Osteoblast (primary cell): ENCODE results near the gene RAB11A. TPM values are rescaled to one million over a fixed set of nuclear protein-coding genes. Genes with fewer than 3 reads are reported as not detected.

ENCODE experiments used
- DNase-seq: peaks from one replicate; pipeline ENCODE4 v3.0.0; 2011; ENCODE audit warnings: low spot score, mixed read lengths; ENCODE audit not compliant: insufficient read length; ENCODE audit errors: missing footprints
- H2AFZ ChIP-seq: 2 replicates; pipeline ENCODE4 v1.6.0; 2011; ENCODE audit warnings: mild to moderate bottlenecking, low read length
- H3K27ac ChIP-seq: 2 replicates; pipeline ENCODE4 v1.5.1; 2011; ENCODE audit warnings: mild to moderate bottlenecking, low read depth, low read length, moderate library complexity
- H3K27me3 ChIP-seq: 2 replicates; pipeline ENCODE4 v1.6.0; 2012; ENCODE audit warnings: mild to moderate bottlenecking, control low read depth, inconsistent platforms, low read length, moderate library complexity; ENCODE audit not compliant: insufficient read depth
- H3K36me3 ChIP-seq: 2 replicates; pipeline ENCODE4 v1.5.1; 2011; ENCODE audit warnings: mild to moderate bottlenecking, low read length, control low read depth, moderate library complexity; ENCODE audit not compliant: insufficient read depth
- H3K4me1 ChIP-seq: 2 replicates; pipeline ENCODE4 v1.5.1; 2011; ENCODE audit warnings: mild to moderate bottlenecking, low read length, control low read depth, moderate library complexity; ENCODE audit not compliant: insufficient read depth
- H3K4me2 ChIP-seq: 2 replicates; pipeline ENCODE4 v1.6.0; 2011; ENCODE audit warnings: mild to moderate bottlenecking, low read length; ENCODE audit not compliant: insufficient read depth
- H3K4me3 ChIP-seq: fragments of 200-600 bp; sonication (generic); 3 replicates; pipeline ENCODE4 v1.5.1; 2012; ENCODE audit warnings: mild to moderate bottlenecking, low read length, inconsistent platforms; ENCODE audit not compliant: insufficient read depth
- H3K79me2 ChIP-seq: 2 replicates; pipeline ENCODE4 v1.6.0; 2012; ENCODE audit warnings: mild to moderate bottlenecking, low read length, control low read depth, inconsistent platforms; ENCODE audit not compliant: insufficient read depth
- H3K9me3 ChIP-seq: 2 replicates; pipeline ENCODE4 v1.5.1; 2011; ENCODE audit warnings: low read depth, low read length, control low read depth
- H4K20me1 ChIP-seq: 2 replicates; pipeline ENCODE4 v1.6.0; 2012; ENCODE audit warnings: mild to moderate bottlenecking, low read length, control low read depth; ENCODE audit not compliant: insufficient read depth
- total RNA-seq: library from RNA; depleted of rRNA; stranded (reverse); fragments of >200 nt; gene quantifications from 2 replicates; pipeline ENCODE4 v1.2.3, GENCODE V29; 2012
- TF ChIP-seq, protein P1 (sequence below): IDR thresholded peaks from 2 replicates; pipeline ENCODE4 v1.5.1; 2011; ENCODE audit warnings: mild to moderate bottlenecking, low read depth, low read length, moderate library complexity; ENCODE audit errors: extremely low read depth

Gene RAB11A
- total RNA-seq, 1 donor = 68.0 TPM

DNA sequence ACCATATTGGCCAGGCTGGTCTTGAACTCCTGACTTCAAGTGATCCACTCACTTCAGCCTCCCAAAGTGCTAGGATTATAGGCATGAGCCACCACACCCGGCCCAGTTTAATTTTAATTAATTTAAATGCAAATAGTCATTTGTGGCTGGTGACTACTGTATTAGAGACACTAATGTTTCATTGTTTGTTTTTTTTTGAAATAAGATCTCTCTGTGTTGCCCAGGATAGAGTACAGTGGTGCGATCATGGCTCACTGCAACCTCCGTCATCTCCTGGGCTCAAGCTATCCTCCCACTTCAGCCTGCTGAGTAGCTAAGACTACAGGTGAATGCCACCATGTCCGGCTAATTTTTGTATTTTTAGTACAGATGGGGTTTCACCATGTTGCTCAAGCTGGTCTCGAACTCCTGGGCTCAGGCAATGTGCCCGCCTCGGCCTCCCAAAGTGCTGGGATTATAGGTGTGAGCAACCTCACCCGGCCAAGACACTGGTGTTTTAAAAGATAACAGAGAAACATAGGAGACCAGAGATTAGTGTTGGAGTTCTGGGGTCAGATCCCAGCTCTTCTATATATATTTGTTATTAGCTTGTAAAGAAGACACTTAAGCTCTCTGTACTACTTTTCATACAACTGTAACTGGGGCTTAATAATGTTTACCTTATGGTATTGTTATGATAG is 34.5 kb upstream of the RAB11A start:
- TF ChIP-seq, protein P1, sequence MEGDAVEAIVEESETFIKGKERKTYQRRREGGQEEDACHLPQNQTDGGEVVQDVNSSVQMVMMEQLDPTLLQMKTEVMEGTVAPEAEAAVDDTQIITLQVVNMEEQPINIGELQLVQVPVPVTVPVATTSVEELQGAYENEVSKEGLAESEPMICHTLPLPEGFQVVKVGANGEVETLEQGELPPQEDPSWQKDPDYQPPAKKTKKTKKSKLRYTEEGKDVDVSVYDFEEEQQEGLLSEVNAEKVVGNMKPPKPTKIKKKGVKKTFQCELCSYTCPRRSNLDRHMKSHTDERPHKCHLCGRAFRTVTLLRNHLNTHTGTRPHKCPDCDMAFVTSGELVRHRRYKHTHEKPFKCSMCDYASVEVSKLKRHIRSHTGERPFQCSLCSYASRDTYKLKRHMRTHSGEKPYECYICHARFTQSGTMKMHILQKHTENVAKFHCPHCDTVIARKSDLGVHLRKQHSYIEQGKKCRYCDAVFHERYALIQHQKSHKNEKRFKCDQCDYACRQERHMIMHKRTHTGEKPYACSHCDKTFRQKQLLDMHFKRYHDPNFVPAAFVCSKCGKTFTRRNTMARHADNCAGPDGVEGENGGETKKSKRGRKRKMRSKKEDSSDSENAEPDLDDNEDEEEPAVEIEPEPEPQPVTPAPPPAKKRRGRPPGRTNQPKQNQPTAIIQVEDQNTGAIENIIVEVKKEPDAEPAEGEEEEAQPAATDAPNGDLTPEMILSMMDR = no peak
- Histone ChIP-seq H2AFZ (no peak overlapping the region), H3K4me3 (no peak overlapping the region), H3K36me3 (no peaks in the 10 kb centered on the region), H3K79me2 (no peaks in the 10 kb centered on the region), H3K4me2 (no peak overlapping the region), H3K4me1 (peaks cover 21% of the 10 kb centered on the region), H3K27ac (no peak overlapping the region), H4K20me1 (no peaks in the 10 kb centered on the region), H3K9me3 (no peaks in the 10 kb centered on the region), H3K27me3 (no peaks in the 10 kb centered on the region)
- DNase-seq = no peak

DNA sequence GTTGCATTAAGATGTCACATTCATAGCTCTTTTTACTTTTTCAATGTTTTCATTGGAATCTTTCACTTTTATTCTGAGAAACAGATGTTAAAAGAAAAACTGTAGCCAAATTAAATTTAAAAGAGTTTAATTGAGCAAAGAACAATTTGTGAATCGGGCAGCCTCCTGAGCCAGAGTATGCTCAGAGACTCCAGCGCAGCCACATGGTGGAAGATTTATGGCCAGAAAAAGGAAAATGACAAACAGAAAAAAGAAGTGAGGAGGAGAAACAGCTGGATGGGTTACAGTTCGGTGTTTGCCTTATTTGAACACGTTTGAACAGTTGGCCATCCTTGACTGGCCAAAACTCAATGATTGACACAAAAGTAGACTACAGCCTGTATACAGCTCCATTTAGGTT is 33.8 kb upstream of the RAB11A start:
- H3K9me3 ChIP-seq = no peaks in the 10 kb centered on the region
- TF ChIP-seq, protein P1 = no peak
- no peak overlapping the region for H3K4me2 ChIP-seq
- no peak overlapping the region for H3K27ac ChIP-seq
- H4K20me1 ChIP-seq = no peaks in the 10 kb centered on the region
- no peaks in the 10 kb centered on the region for H3K36me3 ChIP-seq
- no peak for DNase-seq
- H3K4me1 ChIP-seq = peaks cover 21% of the 10 kb centered on the region
- no peak overlapping the region for H3K4me3 ChIP-seq
- H2AFZ ChIP-seq = no peak overlapping the region
- H3K79me2 ChIP-seq = no peaks in the 10 kb centered on the region
- H3K27me3 ChIP-seq = no peaks in the 10 kb centered on the region

DNA sequence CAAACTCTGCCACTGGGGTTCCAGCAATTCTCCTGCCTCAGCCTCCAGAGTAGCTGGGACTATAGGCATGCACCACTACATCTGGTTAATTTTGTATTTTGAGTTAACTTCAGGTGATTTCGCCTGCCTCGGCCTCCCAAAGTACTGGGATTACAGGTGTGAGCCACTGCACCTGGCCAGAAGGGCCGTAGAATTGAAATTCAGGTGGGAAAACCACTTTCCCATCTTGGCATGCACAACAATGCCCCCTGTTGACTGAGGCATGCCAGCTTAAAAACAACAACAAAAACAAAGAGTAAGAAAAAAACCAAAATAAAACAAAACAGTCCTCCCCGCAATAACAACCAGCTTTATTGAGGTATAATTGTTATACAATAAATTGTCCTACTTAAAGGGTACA is 32.6 kb upstream of the RAB11A start:
- H3K27ac ChIP-seq = no peak overlapping the region
- H3K4me1 ChIP-seq = peaks cover 31% of the 10 kb centered on the region
- no peaks in the 10 kb centered on the region for H3K9me3 ChIP-seq
- TF ChIP-seq, protein P1 = no peak
- H3K27me3 ChIP-seq = no peaks in the 10 kb centered on the region
- no peaks in the 10 kb centered on the region for H3K79me2 ChIP-seq
- DNase-seq = no peak
- H2AFZ ChIP-seq = no peak overlapping the region
- no peaks in the 10 kb centered on the region for H4K20me1 ChIP-seq
- H3K4me2 ChIP-seq = no peak overlapping the region
- no peak overlapping the region for H3K4me3 ChIP-seq
- no peaks in the 10 kb centered on the region for H3K36me3 ChIP-seq

DNA sequence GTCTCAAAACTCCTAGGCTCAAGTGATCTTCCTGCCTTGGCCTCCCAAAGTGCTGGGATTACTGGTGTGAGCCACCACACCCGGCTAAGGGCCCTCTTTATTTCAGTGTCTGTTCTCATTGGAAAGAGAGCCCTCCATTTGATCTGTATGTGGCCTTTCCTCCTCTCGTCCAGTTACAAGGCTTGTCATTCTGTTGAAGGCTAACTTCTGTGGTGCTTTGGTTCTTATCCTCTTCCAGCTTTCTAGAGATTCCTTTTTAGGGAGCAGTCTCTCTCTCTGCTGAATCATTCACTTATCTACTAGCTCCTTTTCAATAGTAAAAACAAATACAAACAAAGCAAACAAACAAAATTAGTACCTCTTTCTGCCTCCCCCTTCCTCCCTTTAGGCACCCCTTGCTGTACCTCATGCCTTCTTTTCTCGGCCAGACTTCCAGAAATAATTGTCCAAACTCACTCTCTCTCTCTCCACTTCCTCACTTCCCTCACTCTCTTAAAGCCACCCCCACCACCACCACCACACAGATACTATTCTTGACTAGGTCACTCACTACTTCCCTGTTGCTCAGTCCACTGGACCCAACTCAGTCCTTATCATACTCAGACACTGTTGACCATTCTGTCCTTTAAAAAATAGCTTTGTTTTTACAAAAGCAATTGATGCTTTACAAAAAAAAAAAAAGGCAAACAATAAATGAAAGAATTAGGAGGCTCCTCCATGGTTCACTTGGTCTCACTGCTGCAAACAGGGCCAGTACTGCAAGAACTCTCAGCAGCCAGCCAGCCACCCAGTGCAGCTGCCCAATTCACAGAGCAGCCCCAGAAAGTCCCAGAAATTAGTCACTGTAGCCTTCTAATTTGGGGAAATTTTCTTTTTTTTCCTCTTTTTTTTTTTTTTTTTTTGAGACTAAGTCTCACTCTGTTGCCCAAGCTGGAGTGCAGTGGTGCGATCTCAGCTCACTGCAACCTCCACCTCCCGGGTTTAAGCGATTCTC is 31.7 kb upstream of the RAB11A start:
- Histone ChIP-seq H3K27ac (no peak overlapping the region), H3K36me3 (no peaks in the 10 kb centered on the region), H2AFZ (peak overlapping the region; percentile 58), H3K4me3 (no peak overlapping the region), H3K4me1 (peaks cover 28% of the 10 kb centered on the region), H3K4me2 (no peak overlapping the region), H4K20me1 (no peaks in the 10 kb centered on the region), H3K27me3 (no peaks in the 10 kb centered on the region), H3K9me3 (no peaks in the 10 kb centered on the region), H3K79me2 (no peaks in the 10 kb centered on the region)
- DNase-seq = no peak
- TF ChIP-seq, protein P1 = no peak
